Heart right ventricle (tissue), 16 donors: ENCODE results near the gene DOCK1. TPM values are rescaled to one million over a fixed set of nuclear protein-coding genes. Genes with fewer than 3 reads are reported as not detected.

Experiments
- ATAC-seq, 8 donors: fragments of 200-7000 bp; cut with Tn5 transposase; one replicate each; pipeline ENCODE4 v1.9.1; 2020; ENCODE audit warnings: mild to moderate bottlenecking in 8 of 8, moderate library complexity in 8 of 8, moderate number of reproducible peaks in 1 of 8
- DNase-seq, 2 donors: peaks; one replicate each; pipeline ENCODE4 v3.0.0-alpha.2; 2020
- H3K27ac ChIP-seq, 10 donors: fragments of 200-600 bp; sonication (generic) in 2 of 10; one replicate each; pipeline versions ENCODE4 v1.5.0 to v1.8.0; 2020 to 2022; ENCODE audit warnings: mild to moderate bottlenecking in 3 of 10
- H3K27me3 ChIP-seq, 7 donors: fragments of 200-600 bp; one replicate each; pipeline ENCODE4 v1.8.0; 2021 to 2022; ENCODE audit warnings: mild to moderate bottlenecking in 2 of 7
- H3K36me3 ChIP-seq, 9 donors: fragments of 200-600 bp; sonication (generic) in 1 of 9; one replicate each; pipeline versions ENCODE4 v1.5.0 to v1.8.0; 2020 to 2022; ENCODE audit warnings: mild to moderate bottlenecking in 2 of 9
- H3K4me1 ChIP-seq, 9 donors: fragments of 200-600 bp; sonication (generic) in 1 of 9; one replicate each; pipeline versions ENCODE4 v1.5.0 to v1.8.0; 2020 to 2022; ENCODE audit warnings: mild to moderate bottlenecking in 4 of 9
- H3K4me3 ChIP-seq, 10 donors: fragments of 200-600 bp; sonication (generic) in 2 of 10; one replicate each; pipeline versions ENCODE4 v1.5.0 to v1.8.0; 2020 to 2022; ENCODE audit warnings: mild to moderate bottlenecking in 7 of 10, moderate library complexity in 2 of 10
- H3K9me3 ChIP-seq, 11 donors: fragments of 200-600 bp in 10 of 11; sonication (generic) in 2 of 11; one replicate each; pipeline versions ENCODE4 v1.5.0 to v1.8.0; 2013 to 2022; ENCODE audit warnings: mild to moderate bottlenecking in 2 of 11, control low read depth in 1 of 11, moderate library complexity in 1 of 11
- CTCF ChIP-seq, 9 donors: fragments of 200-600 bp; sonication (generic) in 2 of 9; IDR thresholded peaks; one replicate each; pipeline versions ENCODE4 v1.5.0 to v1.8.0; 2021 to 2022; ENCODE audit warnings: antibody characterized with exemption in 9 of 9, mild to moderate bottlenecking in 5 of 9, moderate library complexity in 1 of 9
- WGBS, 2 donors: extraction: QIAGEN DNeasy Blood & Tissue Kit; methylation state at CpG; one replicate each; pipeline ENCODE4 v1.1.7; 2013; ENCODE audit warnings: inconsistent platforms in 1 of 2; 5-methylcytosine and 5-hydroxymethylcytosine counted together
- intact Hi-C, 10 donors: fragments of 100-400 bp; cut with DNase I; formaldehyde crosslinking; loops; one replicate each; pipeline versions ENCODE4 v1.11.1 to v1.14.2; 2022
- polyA plus RNA-seq, 2 donors: library from polyadenylated mRNA; stranded (reverse); fragments of 200-250 nt; gene quantifications; one replicate each; pipeline ENCODE4 v1.2.3, GENCODE V29; 2013
- total RNA-seq, 10 donors: library from RNA; stranded (reverse); fragmentation: NEBNext Ultra II Directional in 3 of 10; extraction: Animal tissue kit (Norgen Biotek cat#: 25700) in 3 of 10; gene quantifications; one replicate each; pipeline versions ENCODE4 v1.2.1 to v1.2.4, GENCODE V29; 2021 to 2023
- donor health status: Arrhythmogenic right ventricular cardiomyopathy.
- donor health status: ischemic (EF 13 %, LVEDD 7.1; RV severe dilation, severe dysfunction).
- donor health status: healthy with polysubstance abuse.
- donor health status: DM: no; HTN: yes; CAD: no.
- donor health status: DM: no; HTN: no; CAD: no.
- donor health status: ischemic (EF 25% LVEDD 6.9; RV normal size, moderate dysfunction).
- donor health status: ischemic (EF 25% LVEDD 5.7; RV mildly dilated, moderate dysfunction).
- donor health status: healthy.
- donor health status: DM: yes; HTN: yes; CAD: no.
- donor health status: Ischemic cardiomyopathy.
- donor health status: ischemic (EF 35%, LVEDD 5.7; RV mildly dilated, moderate dysfunction).
- donor health status: nonischemic (EF 11% LVEDD 7.7; RV severe dilation, severe dysfunction).
- donor health status: DM: yes; HTN: yes; CAD: no.
- donor health status: PGD.
- donor health status: ischemic (EF 29% LVEDD 5.4; RV normal size, mild dysfunction).
- donor health status: nonischemic (EF 23%, LVEDD 6.1; RV moderate dilation, normal function).

DOCK1 gene
- total and polyA plus RNA-seq, 12 donors, result 7.8 to 26.7 (median 19.8) TPM

- no peaks in the 10 kb centered on the region for H3K9me3 ChIP-seq
- peaks cover 0 to 59% (median 4%) of the 10 kb centered on the region in 9 donors for H3K36me3 ChIP-seq
- no peak for TF ChIP-seq CTCF (IDR thresholded peaks at IDR 0.05)
- WGBS, 2 donors, result 93 to 94% methylated on average over 9 of the region's 9 CpGs
- no peak overlapping the region for H3K27ac ChIP-seq
- ATAC-seq (no peak), DNase-seq (no peak)
- no peak overlapping the region for H3K4me3 ChIP-seq
- intact Hi-C loops, result no loop called here
- H3K27me3 ChIP-seq, result no peaks in the 10 kb centered on the region
- H3K4me1 ChIP-seq, result peaks cover 0 to 5% (median 0%) of the 10 kb centered on the region in 9 donors
Measured at GRCh38 chr10:127358337-127358736, 453.1 kb downstream of the DOCK1 start.

GRCh38 chr10:127364034-127364433, 458.8 kb downstream of the DOCK1 start:
- Histone ChIP-seq H3K4me3 (no peak overlapping the region), H3K36me3 (peaks cover 0 to 64% (median 4%) of the 10 kb centered on the region in 9 donors), H3K9me3 (no peaks in the 10 kb centered on the region), H3K27me3 (no peaks in the 10 kb centered on the region), H3K27ac (no peak overlapping the region), H3K4me1 (no peaks in the 10 kb centered on the region)
- DNase-seq, result no peak
- 77 to 81% methylated on average over 11 of the region's 11 CpGs for WGBS, 2 donors
- no peak for TF ChIP-seq CTCF (IDR thresholded peaks at IDR 0.05)
- intact Hi-C loops, result no loop called here
- peak in 1 of 8 donors; percentile 53 for ATAC-seq

GRCh38 chr10:127368101-127368500, 462.9 kb downstream of the DOCK1 start:
- DNase-seq (no peak), ATAC-seq (no peak)
- Histone ChIP-seq H3K9me3 (no peaks in the 10 kb centered on the region), H3K27me3 (no peaks in the 10 kb centered on the region), H3K4me3 (no peak overlapping the region), H3K4me1 (no peaks in the 10 kb centered on the region), H3K36me3 (peaks cover 0 to 62% (median 0%) of the 10 kb centered on the region in 9 donors), H3K27ac (no peak overlapping the region)
- intact Hi-C loops, result no loop called here
- TF ChIP-seq CTCF (IDR thresholded peaks at IDR 0.05), result no peak
- WGBS, 2 donors, result 92 to 96% methylated on average over 5 of the region's 5 CpGs

DNA sequence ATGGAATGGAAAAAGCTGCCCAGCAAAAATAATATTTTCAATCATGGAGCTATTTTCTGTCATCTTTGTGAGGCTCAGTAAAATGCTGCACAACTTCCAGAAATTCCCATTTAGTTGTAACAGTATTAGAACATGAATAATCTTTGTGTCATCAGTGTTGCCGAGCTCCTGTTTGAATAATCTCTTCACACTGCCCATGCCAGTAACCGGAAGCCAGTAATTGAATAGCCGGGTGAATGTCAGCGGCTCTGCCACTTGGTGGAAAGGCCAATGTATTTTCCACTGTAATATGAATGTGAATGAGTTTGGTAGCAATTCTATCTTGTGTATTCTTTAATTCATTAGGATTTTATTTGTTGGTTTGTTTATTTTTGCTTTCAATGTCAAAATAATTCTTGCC, 463.7 kb downstream of the DOCK1 start:
- TF ChIP-seq CTCF (IDR thresholded peaks at IDR 0.05), result no peak
- no peak overlapping the region for H3K4me3 ChIP-seq
- no peaks in the 10 kb centered on the region for H3K9me3 ChIP-seq
- ATAC-seq, result no peak
- intact Hi-C loops, result no loop called here
- H3K36me3 ChIP-seq, result peaks cover 0 to 62% (median 0%) of the 10 kb centered on the region in 9 donors
- DNase-seq, result no peak
- H3K4me1 ChIP-seq, result no peaks in the 10 kb centered on the region
- WGBS, 2 donors, result 93 to 94% methylated on average over 4 of the region's 4 CpGs
- H3K27ac ChIP-seq, result no peak overlapping the region
- no peaks in the 10 kb centered on the region for H3K27me3 ChIP-seq
